GM06990 (cell line): ENCODE results near the gene S100A6.

ENCODE experiments used
- DNase-seq: peaks from one replicate; pipeline ENCODE4 v3.0.0-alpha.2; 2011; ENCODE audit not compliant: insufficient read length; ENCODE audit errors: extremely low read depth
- H3K27me3 ChIP-seq: replicated peaks from 2 replicates; pipeline ENCODE4 v1.6.0; 2011; ENCODE audit warnings: low read length; ENCODE audit not compliant: control insufficient read depth, insufficient read depth
- H3K36me3 ChIP-seq: 2 replicates; pipeline ENCODE4 v1.5.1; 2011; ENCODE audit warnings: low read length; ENCODE audit not compliant: control insufficient read depth, insufficient read depth
- H3K4me3 ChIP-seq: replicated peaks from 2 replicates; pipeline ENCODE4 v1.5.1; 2011; ENCODE audit warnings: low read depth, mild to moderate bottlenecking, control low read depth, low read length
- CTCF ChIP-seq: IDR thresholded peaks from 2 replicates; pipeline ENCODE4 v1.5.1; 2011; ENCODE audit warnings: low read length, control low read depth, mild to moderate bottlenecking, inconsistent platforms; ENCODE audit not compliant: insufficient read depth, poor library complexity, severe bottlenecking

Gene S100A6

DNA sequence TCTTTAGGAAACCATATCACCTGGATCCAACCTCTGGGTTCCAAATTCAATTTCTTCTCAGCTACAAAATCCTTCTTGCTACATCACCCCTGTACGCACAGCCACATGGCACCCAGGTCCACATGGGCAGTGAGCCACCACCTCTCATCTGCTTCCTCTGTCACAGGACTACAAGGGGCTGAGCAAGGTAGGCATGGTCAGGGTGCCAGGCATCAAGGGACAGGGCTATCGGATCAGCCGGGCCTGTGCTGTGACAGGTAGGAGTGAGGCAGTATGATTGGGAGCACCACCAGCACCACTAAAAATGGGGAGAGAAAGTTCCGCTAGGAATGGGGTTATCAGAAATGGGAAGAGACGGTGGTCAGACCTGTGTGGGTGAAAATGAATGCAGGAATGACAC is 29.4 kb downstream of the S100A6 start:
- Histone ChIP-seq H3K36me3 (no peaks in the 10 kb centered on the region), H3K27me3 (no peaks in the 10 kb centered on the region), H3K4me3 (no peak overlapping the region)
- TF ChIP-seq CTCF, result no peak
- DNase-seq, result no peak

DNA sequence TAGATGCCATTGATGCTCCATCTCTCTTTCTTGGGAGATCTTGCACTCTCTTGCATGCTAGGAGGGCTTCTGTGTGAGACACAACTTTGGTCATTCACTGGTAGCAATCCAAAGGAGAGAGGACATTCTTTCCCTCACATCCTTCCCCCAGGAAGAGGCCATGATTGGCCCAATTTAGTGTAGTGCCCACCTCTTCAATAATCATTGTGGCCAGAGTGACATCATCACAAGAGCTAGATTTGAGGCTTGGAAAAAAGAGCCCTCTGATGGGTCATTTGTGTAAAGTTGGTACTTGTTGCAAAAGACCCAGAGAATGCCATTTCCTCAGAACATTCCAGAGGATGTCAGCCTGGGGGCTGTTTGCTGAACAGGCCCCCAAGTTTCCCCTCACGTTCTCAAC is 30.2 kb downstream of the S100A6 start:
- DNase-seq, result no peak
- no peaks in the 10 kb centered on the region for H3K36me3 ChIP-seq
- TF ChIP-seq CTCF, result no peak
- no peak overlapping the region for H3K4me3 ChIP-seq
- H3K27me3 ChIP-seq, result no peaks in the 10 kb centered on the region

- Histone ChIP-seq H3K27me3 (no peaks in the 10 kb centered on the region), H3K4me3 (no peak overlapping the region), H3K36me3 (no peaks in the 10 kb centered on the region)
- no peak for DNase-seq
- TF ChIP-seq CTCF, result no peak
These were observed 32.0 kb downstream of the S100A6 start for GRCh38 chr1:153503766-153504165.

- Histone ChIP-seq H3K36me3 (no peaks in the 10 kb centered on the region), H3K27me3 (no peaks in the 10 kb centered on the region; the same call in 1 of the 2 replicates), H3K4me3 (no peak overlapping the region)
- TF ChIP-seq CTCF, result no peak
- no peak for DNase-seq
These were observed 37.0 kb downstream of the S100A6 start for GRCh38 chr1:153498746-153499145.

DNA sequence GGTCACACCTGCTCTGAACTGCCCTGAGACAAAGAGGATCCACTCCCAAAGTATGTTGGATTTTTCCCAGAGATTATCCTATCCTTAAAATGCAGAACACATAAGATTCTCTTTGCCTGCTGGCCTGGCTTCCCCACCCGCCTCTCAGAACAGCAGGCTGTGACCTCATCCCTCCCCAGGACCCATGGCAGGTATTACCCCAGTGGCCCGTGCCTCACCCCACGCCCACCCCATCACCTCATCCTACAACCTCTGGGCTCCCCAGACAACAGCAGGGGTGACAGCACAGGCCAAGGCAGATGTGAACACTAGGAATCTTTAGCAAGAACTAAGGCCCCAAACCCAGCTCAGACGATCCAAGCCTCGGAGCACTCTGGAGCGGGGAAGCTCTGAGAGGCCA is 40.3 kb downstream of the S100A6 start:
- Histone ChIP-seq H3K27me3 (no peaks in the 10 kb centered on the region; the same call in 1 of the 2 replicates), H3K4me3 (no peak overlapping the region), H3K36me3 (no peaks in the 10 kb centered on the region)
- TF ChIP-seq CTCF, result no peak
- no peak for DNase-seq

GRCh38 chr1:153494976-153495535 is 40.7 kb downstream of the S100A6 start:
- DNase-seq, result peak; percentile 33

More at GRCh38 chr1:153494976-153495535, 40.7 kb downstream of the S100A6 start:
- H3K27me3 ChIP-seq, result no peaks in the 10 kb centered on the region; the same call in 1 of the 2 replicates
- H3K4me3 ChIP-seq, result no peak overlapping the region
- no peaks in the 10 kb centered on the region for H3K36me3 ChIP-seq
- peak; percentile 92 for TF ChIP-seq CTCF
